Dedifferentiated amniotic fluid mesenchymal stem cell (primary cell): ENCODE measurements around the gene CENPI.
"Not testable (repeated sequence)": the region's sequence is repeated elsewhere in the genome, so short reads cannot be mapped to it uniquely, and the experiment has no call there.

Experiments used
- DNase-seq: peaks from one replicate; pipeline ENCODE4 v3.0.0-alpha.2; 2016; ENCODE audit errors: extremely low spot score

The CENPI gene

GRCh38 chrX:101097546-101098453, at the start of gene CENPI:
Gene CENPI (plus strand): TSS chrX:101098204. CDS start chrX:101101071, 2,867 bp downstream.
- peak; percentile 83 for DNase-seq

GRCh38 chrX:101051153-101051548, 46.9 kb upstream of the CENPI start:
- DNase-seq = no peak

GRCh38 chrX:101051549-101052302, 46.3 kb upstream of the CENPI start, which contains the start of gene TRMT2B:
Gene TRMT2B (minus strand): TSS chrX:101052111. CDS start chrX:101042289, 9,822 bp downstream.
- DNase-seq = peak; percentile 49

- DNase-seq = not testable (repeated sequence)
These were observed 41.5 kb upstream of the CENPI start for GRCh38 chrX:101056551-101056950.

GRCh38 chrX:101057093-101057714, 40.8 kb upstream of the CENPI start:
- peak; percentile 4 for DNase-seq

GRCh38 chrX:101062176-101062575, 35.8 kb upstream of the CENPI start:
- no peak for DNase-seq

- no peak for DNase-seq
These were observed 26.4 kb upstream of the CENPI start for GRCh38 chrX:101071582-101071981.

- DNase-seq = no peak
These were observed 19.0 kb upstream of the CENPI start, which contains the start of gene TMEM35A for GRCh38 chrX:101078716-101079598. Gene TMEM35A (plus strand): TSS chrX:101078879. CDS start chrX:101079003, 124 bp downstream.

- no peak for DNase-seq
These were observed 18.2 kb upstream of the CENPI start for GRCh38 chrX:101079736-101080270.

- no peak for DNase-seq
These were observed 17.5 kb upstream of the CENPI start for GRCh38 chrX:101080326-101081124.

- DNase-seq = no peak
These were observed 16.8 kb upstream of the CENPI start for GRCh38 chrX:101081231-101081630.

- DNase-seq = no peak
These were observed 6.2 kb upstream of the CENPI start for GRCh38 chrX:101091817-101092216.

GRCh38 chrX:101108284-101108683, 10.3 kb downstream of the CENPI start:
- DNase-seq = peak; percentile 26

GRCh38 chrX:101117701-101118100, 19.7 kb downstream of the CENPI start:
- no peak for DNase-seq

GRCh38 chrX:101136235-101136634, 38.2 kb downstream of the CENPI start:
- DNase-seq = no peak
